Heart left ventricle (tissue), 16 donors: ENCODE measurements around the gene CBL. TPM values are rescaled to one million over a fixed set of nuclear protein-coding genes. Genes with fewer than 3 reads are reported as not detected.
A peak's percentile ranks its signal among the peaks of the same experiment; 100 is the strongest.

Experiments
- ATAC-seq, 4 donors: fragments of 200-7000 bp; cut with Tn5 transposase; one replicate each; pipeline ENCODE4 v1.9.1; 2020 to 2022; ENCODE audit warnings: moderate library complexity in 4 of 4, mild to moderate bottlenecking in 3 of 4, moderate number of reproducible peaks in 1 of 4
- DNase-seq, 5 donors: peaks; one replicate each; pipeline ENCODE4 v3.0.0-alpha.2; 2020
- H3K27ac ChIP-seq, 12 donors: fragments of 200-600 bp; sonication (generic) in 4 of 12; one replicate each; pipeline versions ENCODE4 v1.5.0 to v1.8.0; 2016 to 2022; ENCODE audit warnings: mild to moderate bottlenecking in 2 of 12
- H3K27me3 ChIP-seq, 9 donors: fragments of 200-600 bp; sonication (generic) in 2 of 9; one replicate each; pipeline versions ENCODE4 v1.5.1 to v1.8.0; 2016 to 2022; ENCODE audit warnings: mild to moderate bottlenecking in 3 of 9
- H3K36me3 ChIP-seq, 9 donors: fragments of 200-600 bp; sonication (generic) in 2 of 9; one replicate each; pipeline versions ENCODE4 v1.5.0 to v1.8.0; 2018 to 2022; ENCODE audit warnings: mild to moderate bottlenecking in 2 of 9
- H3K4me1 ChIP-seq, 12 donors: fragments of 200-600 bp; sonication (generic) in 4 of 12; one replicate each; pipeline versions ENCODE4 v1.5.0 to v1.8.0; 2016 to 2022; ENCODE audit warnings: mild to moderate bottlenecking in 3 of 12
- H3K4me3 ChIP-seq, 12 donors: fragments of 200-600 bp; sonication (generic) in 4 of 12; one replicate each; pipeline versions ENCODE4 v1.5.0 to v1.8.0; 2017 to 2022; ENCODE audit warnings: mild to moderate bottlenecking in 9 of 12, moderate library complexity in 4 of 12
- H3K9me3 ChIP-seq, 12 donors: fragments of 200-600 bp; sonication (generic) in 4 of 12; one replicate each; pipeline versions ENCODE4 v1.5.0 to v1.8.0; 2016 to 2022; ENCODE audit warnings: mild to moderate bottlenecking in 1 of 12
- POLR2A ChIP-seq, 2 donors: fragments of 450-650 bp; IDR thresholded peaks; one replicate each; pipeline ENCODE4 v1.6.1; 2017; ENCODE audit warnings: antibody characterized with exemption in 2 of 2, mild to moderate bottlenecking in 2 of 2, moderate library complexity in 2 of 2
- WGBS, 4 donors: extraction: QIAGEN DNeasy Blood & Tissue Kit in 2 of 4; methylation state at CpG; one replicate each; pipeline versions ENCODE4 v1.1.5 to v1.1.7; 2013 to 2018; 5-methylcytosine and 5-hydroxymethylcytosine counted together
- intact Hi-C, 10 donors: fragments of 100-400 bp; cut with DNase I; formaldehyde crosslinking; loops; one replicate each; pipeline versions ENCODE4 v1.11.1 to v1.14.2; 2022
- polyA plus RNA-seq, 2 donors: library from polyadenylated mRNA; stranded (reverse); fragments of 200-250 nt; gene quantifications; one replicate each; pipeline ENCODE4 v1.2.3, GENCODE V29; 2013
- total RNA-seq, 9 donors: library from RNA; depleted of rRNA in 2 of 9; stranded (reverse); fragments of >200 nt in 2 of 9; fragmentation: NEBNext Ultra II Directional in 3 of 9; extraction: Animal tissue kit (Norgen Biotek cat#: 25700) in 3 of 9; gene quantifications; one replicate each; pipeline versions ENCODE4 v1.1.0 to v1.2.4, GENCODE V29; 2016 to 2023
- TF ChIP-seq, protein P1 (sequence below), 12 donors: fragments of 200-600 bp; sonication (generic) in 4 of 12; IDR thresholded peaks; one replicate each; pipeline versions ENCODE4 v1.5.0 to v1.8.0; 2018 to 2022; ENCODE audit warnings: antibody characterized with exemption in 12 of 12, mild to moderate bottlenecking in 5 of 12
- donor health status: ischemic (EF 13 %, LVEDD 7.1; RV severe dilation, severe dysfunction).
- donor health status: healthy with polysubstance abuse.
- donor health status: DM: no; HTN: yes; CAD: no.
- donor health status: DM: no; HTN: no; CAD: no.
- donor health status: ischemic (EF 25% LVEDD 6.9; RV normal size, moderate dysfunction).
- donor health status: ischemic (EF 25% LVEDD 5.7; RV mildly dilated, moderate dysfunction).
- donor health status: healthy.
- donor health status: DM: yes; HTN: yes; CAD: no.
- donor health status: ischemic (EF 35%, LVEDD 5.7; RV mildly dilated, moderate dysfunction).
- donor health status: nonischemic (EF 11% LVEDD 7.7; RV severe dilation, severe dysfunction).
- donor health status: DM: yes; HTN: yes; CAD: no.
- donor health status: PGD.
- donor health status: ischemic (EF 29% LVEDD 5.4; RV normal size, mild dysfunction).
- donor health status: nonischemic (EF 23%, LVEDD 6.1; RV moderate dilation, normal function).

CBL gene
- total and polyA plus RNA-seq, 11 donors, result 3.1 to 20.4 (median 7.4) TPM

DNA sequence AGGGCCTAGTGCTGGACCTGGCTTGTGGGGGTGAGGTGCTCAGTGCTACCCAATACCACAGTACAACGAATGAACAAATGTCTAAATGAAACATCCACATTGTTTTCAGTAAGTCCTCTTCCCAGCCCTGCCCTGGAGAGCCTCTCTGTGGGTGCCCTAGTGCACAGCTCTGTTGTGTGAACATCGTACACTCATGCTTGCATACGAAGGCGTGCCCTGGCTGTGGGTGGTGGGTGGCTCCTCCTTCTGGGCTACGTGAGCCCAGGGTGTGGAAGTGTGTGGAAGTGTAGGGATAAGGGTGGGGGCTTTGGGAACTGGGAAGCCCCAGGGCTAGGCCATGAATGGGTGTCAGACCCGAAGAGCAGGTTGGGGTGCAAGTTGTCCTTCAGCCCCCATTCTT lies 38.2 kb upstream of the CBL start:
- Histone ChIP-seq H3K27ac (peak overlapping the region in 2 of 12 donors; percentile 94 to 98), H3K4me1 (peaks cover 0 to 19% (median 6%) of the 10 kb centered on the region in 12 donors), H3K36me3 (peaks cover 0 to 4% (median 0%) of the 10 kb centered on the region in 9 donors), H3K27me3 (no peaks in the 10 kb centered on the region), H3K9me3 (no peaks in the 10 kb centered on the region), H3K4me3 (peak overlapping the region in 3 of 12 donors; percentile 89 to 99 (median 95))
- DNase-seq (peak in 1 of 5 donors; percentile 40), ATAC-seq (no peak)
- no peak for TF ChIP-seq POLR2A (IDR thresholded peaks at IDR 0.05)
- TF ChIP-seq, protein P1, sequence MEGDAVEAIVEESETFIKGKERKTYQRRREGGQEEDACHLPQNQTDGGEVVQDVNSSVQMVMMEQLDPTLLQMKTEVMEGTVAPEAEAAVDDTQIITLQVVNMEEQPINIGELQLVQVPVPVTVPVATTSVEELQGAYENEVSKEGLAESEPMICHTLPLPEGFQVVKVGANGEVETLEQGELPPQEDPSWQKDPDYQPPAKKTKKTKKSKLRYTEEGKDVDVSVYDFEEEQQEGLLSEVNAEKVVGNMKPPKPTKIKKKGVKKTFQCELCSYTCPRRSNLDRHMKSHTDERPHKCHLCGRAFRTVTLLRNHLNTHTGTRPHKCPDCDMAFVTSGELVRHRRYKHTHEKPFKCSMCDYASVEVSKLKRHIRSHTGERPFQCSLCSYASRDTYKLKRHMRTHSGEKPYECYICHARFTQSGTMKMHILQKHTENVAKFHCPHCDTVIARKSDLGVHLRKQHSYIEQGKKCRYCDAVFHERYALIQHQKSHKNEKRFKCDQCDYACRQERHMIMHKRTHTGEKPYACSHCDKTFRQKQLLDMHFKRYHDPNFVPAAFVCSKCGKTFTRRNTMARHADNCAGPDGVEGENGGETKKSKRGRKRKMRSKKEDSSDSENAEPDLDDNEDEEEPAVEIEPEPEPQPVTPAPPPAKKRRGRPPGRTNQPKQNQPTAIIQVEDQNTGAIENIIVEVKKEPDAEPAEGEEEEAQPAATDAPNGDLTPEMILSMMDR (IDR thresholded peaks at IDR 0.05), result no peak
- intact Hi-C loops, result loop anchor here in 2 of 10 donors (2.0 kb wide), 2 partner anchors 29 to 61 kb away; partner anchors contain the start of gene C2CD2L (in 1 of the 2)
- 56 to 70% (median 65%) methylated on average over 6 of the region's 6 CpGs for WGBS, 4 donors

DNA sequence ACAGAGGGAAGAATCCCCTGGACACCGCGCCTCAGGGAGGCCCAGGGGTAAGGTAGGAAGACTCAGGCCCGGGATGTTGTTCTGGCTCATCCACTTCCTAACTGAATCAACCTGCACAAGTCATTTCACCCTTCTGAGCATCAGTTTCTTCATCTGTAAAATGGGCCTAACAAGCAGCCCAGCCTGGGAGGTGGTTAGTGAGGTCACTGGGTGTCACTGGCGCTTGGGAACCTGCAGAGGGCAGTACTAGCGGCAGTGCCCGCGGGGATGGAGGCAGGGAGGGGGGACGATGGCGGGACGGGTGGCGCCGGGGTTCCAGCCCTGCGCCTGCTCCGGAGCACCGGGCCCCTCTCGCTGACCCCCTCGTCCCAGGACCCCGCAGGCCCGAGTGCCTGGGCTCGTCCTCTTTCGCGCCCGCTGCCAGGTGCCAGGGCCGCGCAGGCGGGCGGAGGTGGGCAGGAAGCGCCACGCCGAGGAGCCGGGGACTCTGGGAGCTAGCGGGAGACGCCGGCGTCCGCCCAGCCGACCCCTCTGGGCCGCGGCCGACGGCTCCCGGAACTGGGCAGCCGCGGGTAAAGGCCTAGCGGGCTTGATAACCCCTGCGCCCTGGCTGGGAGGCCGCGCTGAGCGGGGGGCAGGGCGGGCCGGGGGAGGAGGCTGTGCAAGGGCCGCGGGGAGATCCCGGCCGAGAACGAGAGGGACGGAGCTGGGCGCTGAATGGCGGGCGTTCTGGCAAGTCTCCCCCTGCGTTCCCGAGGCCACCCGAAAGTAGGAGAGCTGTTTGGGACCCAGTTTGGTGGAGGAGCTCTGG lies 37.5 kb upstream of the CBL start, which contains the start of gene NLRX1:
Gene NLRX1, plus strand, starts transcription at position 255 of the 811 bp plus-strand sequence. CDS start 2,679 bp downstream, outside the sequence.
- ATAC-seq, result peak; percentile 86 to 96 (median 94)
- peak within 1 kb of the TSS; percentile 80 to 98 (median 96) for H3K27ac ChIP-seq
- H3K9me3 ChIP-seq, result no peaks in the 10 kb centered on the region
- peaks cover 0 to 8% (median 3%) of the 10 kb centered on the region in 9 donors for H3K36me3 ChIP-seq
- WGBS, 4 donors, result 4 to 11% (median 7%) methylated on average over 17 to 63 of the region's 63 CpGs
- peak; percentile 12 to 71 for TF ChIP-seq POLR2A (IDR thresholded peaks at IDR 0.05)
- TF ChIP-seq, protein P1 (IDR thresholded peaks at IDR 0.05), result peak; percentile 76 to 90 (median 85)
- DNase-seq, result peak; percentile 85 to 92 (median 89)
- H3K4me1 ChIP-seq, result peaks cover 0 to 19% (median 6%) of the 10 kb centered on the region in 12 donors
- H3K4me3 ChIP-seq, result peak within 1 kb of the TSS; percentile 40 to 99 (median 92)
- H3K27me3 ChIP-seq, result no peaks in the 10 kb centered on the region
- intact Hi-C loops, result loop anchor here in 2 of 10 donors (2.0 kb wide), 2 partner anchors 28 to 62 kb away; partner anchors contain the start of gene C2CD2L (in 1 of the 2)

DNA sequence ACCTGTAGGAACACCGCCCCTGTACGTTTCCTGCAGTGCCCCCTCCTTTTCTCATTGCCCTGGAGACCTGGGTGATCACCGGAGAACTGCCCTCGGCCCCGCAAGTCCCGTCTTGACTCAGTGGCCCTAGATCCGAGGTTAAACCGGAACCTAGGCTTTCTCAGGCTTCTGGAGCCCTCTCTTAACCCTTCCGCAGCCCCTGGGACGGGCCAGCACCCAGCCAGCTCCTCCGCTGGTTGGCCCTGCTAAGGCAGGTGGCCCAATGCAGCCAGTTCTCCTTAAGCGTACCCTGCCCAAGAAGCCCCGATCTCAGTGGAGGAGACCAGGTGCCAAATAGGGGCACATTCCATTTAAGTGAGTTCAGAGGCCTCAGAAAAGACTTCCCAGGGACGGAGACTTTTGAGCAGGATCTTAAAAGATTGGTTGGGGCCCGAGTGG lies 36.8 kb upstream of the CBL start:
- WGBS, 4 donors, result 12 to 21% (median 15%) methylated on average over 6 to 15 of the region's 15 CpGs

More for the DNA sequence above, 36.8 kb upstream of the CBL start:
- no peaks in the 10 kb centered on the region for H3K27me3 ChIP-seq
- peak overlapping the region; percentile 40 to 99 (median 92) for H3K4me3 ChIP-seq
- ATAC-seq, result peak; percentile 59 to 83 (median 71)
- H3K27ac ChIP-seq, result peak overlapping the region; percentile 80 to 98 (median 96)
- peaks cover 0 to 15% (median 9%) of the 10 kb centered on the region in 9 donors for H3K36me3 ChIP-seq
- no peaks in the 10 kb centered on the region for H3K9me3 ChIP-seq
- intact Hi-C loops, result loop anchor here in 2 of 10 donors (2.0 kb wide), 2 partner anchors 28 to 62 kb away; partner anchors contain the start of gene C2CD2L (in 1 of the 2)
- H3K4me1 ChIP-seq, result peaks cover 0 to 19% (median 6%) of the 10 kb centered on the region in 12 donors
- TF ChIP-seq, protein P1 (IDR thresholded peaks at IDR 0.05), result no peak
- no peak for TF ChIP-seq POLR2A (IDR thresholded peaks at IDR 0.05)
- DNase-seq, result peak; percentile 47 to 84 (median 53)
